GM18909 (cell line): ENCODE results near the gene TLNRD1.
A peak's percentile ranks its signal among the peaks of the same experiment; 100 is the strongest.

Experiments used
- ATAC-seq: cut with Tn5 transposase; IDR thresholded peaks from one replicate; pipeline ENCODE4 v1.9.1; 2021; ENCODE audit warnings: mild to moderate bottlenecking; ENCODE audit not compliant: unreplicated experiment, poor library complexity

The TLNRD1 gene

DNA sequence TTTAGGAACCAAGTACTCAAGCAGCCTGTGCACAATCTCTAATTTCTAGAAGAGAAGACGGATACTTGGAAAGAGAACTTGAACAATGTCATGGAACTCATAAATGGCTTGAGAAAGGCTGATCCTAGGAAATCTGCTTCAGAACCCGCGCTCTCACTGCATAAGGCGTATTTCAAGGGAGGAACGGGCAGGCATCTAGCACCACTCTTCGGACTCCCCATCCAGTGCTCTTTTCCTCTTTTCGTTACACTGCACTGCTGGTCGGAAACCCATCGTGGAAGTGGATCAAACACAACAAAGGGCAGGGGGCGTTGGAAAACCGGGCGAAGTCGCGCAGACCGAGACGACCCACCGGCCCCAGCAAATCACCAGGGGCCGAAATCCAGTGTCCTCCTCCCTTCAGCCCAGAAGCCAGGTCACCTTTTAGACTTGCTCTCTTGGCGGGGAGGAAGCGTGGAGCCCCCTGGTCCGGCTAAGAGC lies 539 bp upstream of the TLNRD1 start:
- ATAC-seq, result no peak

GRCh38 chr15:81001152-81002008 lies 657 bp downstream of the TLNRD1 start:
- ATAC-seq, result peak; percentile 41

DNA sequence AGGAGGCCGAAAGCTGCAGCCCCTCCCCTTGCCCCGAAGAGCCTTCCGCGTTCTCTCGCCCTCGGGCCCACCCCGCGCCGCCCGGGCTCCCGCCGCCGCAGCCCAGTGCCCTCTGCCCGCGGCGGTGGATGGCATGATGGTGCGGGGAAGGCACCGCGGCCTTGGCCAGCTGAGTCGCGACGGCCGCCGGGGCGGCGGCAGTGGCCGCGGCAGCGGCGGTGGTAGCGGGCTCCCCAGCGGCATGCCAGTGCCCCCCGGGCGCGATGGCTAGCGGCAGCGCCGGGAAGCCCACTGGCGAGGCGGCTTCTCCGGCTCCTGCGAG lies 1.2 kb downstream of the TLNRD1 start:
- no peak for ATAC-seq

DNA sequence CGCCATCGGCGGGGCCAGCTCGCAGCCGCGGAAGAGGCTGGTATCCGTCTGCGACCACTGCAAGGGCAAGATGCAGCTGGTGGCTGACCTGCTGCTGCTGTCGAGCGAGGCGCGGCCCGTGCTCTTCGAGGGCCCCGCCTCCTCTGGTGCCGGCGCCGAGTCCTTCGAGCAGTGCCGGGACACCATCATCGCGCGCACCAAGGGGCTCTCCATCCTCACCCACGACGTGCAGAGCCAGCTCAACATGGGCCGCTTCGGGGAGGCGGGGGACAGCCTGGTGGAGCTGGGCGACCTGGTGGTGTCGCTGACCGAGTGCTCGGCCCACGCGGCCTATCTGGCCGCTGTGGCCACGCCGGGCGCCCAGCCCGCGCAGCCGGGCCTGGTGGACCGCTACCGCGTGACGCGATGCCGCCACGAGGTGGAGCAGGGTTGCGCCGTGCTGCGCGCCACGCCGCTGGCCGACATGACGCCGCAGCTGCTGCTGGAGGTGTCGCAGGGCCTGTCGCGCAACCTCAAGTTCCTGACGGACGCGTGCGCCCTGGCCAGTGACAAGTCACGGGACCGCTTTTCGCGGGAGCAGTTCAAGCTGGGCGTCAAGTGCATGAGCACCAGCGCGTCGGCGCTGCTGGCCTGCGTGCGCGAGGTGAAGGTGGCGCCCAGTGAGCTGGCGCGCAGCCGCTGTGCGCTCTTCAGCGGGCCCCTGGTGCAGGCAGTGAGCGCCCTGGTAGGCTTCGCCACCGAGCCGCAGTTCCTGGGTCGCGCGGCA lies 1.8 kb downstream of the TLNRD1 start:
- ATAC-seq, result no peak

- no peak for ATAC-seq
Observed at GRCh38 chr15:81003097-81003350, 2.3 kb downstream of the TLNRD1 start.

DNA sequence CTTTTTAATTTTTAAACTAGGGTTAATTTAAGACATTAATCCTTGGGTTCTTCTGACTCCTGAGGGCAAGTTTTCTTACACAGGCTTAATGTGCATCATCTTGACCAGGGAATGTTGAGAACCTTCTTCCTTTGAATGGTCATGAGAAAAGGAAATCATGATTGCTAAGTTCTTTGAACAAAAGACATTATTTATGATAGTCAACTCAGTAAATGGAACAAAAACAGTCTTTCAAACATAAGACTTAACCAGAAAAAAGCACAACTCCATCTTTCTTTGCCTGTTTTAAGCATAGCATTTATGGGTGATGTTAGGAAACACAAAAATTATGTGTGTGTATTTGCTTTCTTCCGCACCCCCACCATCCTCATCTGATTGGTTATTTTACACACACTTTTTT lies 5.4 kb downstream of the TLNRD1 start:
- ATAC-seq, result no peak

DNA sequence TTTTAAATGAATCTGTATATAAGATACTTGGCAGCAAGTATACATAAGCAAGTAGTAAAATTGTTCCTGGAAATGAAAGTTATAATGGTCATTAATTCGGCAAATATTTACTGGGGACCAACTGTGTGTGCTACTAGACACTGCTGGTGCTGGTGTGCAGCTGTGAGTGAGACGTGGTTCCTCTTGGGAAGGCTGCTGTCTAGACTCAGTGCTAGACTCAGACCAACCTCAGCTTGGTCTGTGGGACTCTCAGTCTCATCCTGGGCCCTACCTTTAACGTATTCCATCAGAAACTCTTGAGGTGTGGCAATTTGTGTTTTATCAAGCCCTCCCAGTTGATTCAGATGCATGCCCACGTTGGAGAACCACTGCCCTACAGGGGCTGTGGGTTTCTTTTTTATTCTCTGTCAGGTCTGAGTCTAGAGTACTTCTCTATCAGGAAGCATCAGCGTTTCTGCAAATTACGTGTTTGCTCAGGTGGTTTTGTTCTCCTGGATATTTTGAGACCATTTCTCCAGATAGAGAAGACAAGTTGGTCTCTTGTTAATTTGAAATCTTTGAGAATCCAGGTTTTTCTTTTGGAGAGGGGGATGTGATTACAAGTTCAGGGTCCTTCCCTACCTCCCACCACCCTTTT lies 6.8 kb downstream of the TLNRD1 start:
- no peak for ATAC-seq

DNA sequence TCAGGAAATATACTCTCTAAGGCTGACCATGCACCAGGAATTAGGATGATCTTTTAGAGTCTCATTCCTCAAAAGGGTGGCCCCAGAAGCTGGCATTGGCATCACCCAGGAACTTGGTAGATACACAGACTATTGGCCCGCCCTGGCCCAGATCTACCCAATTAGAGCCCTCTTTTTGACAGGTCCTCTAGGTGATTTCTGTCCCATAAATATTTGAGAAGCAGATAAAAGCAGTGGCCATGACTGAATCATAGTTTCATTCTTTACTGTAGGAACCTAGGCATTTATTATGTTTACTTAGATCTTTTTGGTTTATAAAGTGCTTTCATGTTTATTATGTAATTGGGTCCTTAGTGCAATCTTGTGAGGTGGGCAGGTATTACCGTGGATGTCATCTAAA lies 7.6 kb downstream of the TLNRD1 start:
- no peak for ATAC-seq

DNA sequence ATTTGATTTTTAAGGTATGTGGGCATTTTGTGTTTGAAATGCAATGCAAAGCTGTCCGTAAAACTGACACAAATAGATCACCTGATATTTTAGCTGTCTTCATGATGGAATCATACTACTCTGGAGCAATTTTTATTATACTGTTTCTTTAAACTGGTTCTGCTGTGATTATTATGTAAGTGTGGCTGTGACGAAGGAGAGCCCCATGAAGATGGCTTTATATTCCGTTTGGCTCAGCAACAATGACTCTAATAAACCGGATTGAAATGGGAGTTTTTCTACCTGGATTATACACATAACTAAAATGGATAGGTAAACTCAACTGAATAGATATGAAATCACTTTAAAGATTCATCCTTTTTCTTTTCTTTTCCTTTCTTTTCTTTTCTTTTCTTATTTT lies 9.4 kb downstream of the TLNRD1 start:
- no peak for ATAC-seq

GRCh38 chr15:81011593-81011992 lies 10.9 kb downstream of the TLNRD1 start:
- ATAC-seq, result no peak

DNA sequence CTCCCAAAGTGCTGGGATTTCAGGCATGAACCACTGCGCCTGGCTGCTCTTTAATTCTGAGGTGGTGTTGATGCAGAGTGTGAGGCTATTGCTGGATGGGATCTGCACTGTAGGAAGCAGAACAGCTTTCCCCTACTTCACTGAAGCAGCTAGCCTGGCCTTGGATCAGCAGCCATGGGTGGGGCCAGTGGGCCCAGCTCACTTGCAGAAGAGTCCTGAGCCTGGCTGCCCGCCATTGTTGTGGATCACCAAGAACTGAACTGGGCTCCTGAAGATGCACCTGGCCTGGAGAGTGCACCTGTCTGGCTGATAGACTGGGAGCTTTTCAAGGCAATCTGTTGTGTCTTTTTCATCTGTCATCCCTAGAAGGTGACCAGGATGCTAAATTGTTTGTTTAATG lies 11.9 kb downstream of the TLNRD1 start:
- no peak for ATAC-seq

DNA sequence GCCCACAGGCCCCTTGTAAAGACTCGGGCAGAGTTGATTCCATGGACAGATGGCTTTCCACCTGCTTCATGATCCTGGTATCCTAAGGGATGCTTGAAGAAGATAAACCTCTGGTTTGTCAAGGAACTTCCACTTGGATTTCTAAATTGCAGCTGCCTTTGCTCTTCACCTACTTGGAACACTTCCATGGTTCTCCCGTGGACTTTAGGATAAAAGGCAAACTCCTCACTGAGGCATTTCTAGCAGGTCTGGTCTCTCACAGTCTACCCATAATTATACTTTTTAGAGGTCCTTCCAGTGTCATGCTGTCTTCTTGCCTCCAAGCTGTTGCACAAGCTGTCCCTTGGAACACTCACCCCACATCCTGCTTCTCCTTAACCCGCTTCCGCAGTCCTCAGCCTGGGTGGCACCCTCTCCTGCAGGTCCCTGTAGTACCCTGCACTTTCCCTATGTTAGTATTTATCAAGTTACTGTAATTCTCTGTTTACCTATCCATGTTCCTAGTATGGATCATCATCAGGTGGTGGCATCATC lies 12.7 kb downstream of the TLNRD1 start:
- ATAC-seq, result no peak

- ATAC-seq, result no peak
Observed at GRCh38 chr15:81014446-81015093, 13.8 kb downstream of the TLNRD1 start.

DNA sequence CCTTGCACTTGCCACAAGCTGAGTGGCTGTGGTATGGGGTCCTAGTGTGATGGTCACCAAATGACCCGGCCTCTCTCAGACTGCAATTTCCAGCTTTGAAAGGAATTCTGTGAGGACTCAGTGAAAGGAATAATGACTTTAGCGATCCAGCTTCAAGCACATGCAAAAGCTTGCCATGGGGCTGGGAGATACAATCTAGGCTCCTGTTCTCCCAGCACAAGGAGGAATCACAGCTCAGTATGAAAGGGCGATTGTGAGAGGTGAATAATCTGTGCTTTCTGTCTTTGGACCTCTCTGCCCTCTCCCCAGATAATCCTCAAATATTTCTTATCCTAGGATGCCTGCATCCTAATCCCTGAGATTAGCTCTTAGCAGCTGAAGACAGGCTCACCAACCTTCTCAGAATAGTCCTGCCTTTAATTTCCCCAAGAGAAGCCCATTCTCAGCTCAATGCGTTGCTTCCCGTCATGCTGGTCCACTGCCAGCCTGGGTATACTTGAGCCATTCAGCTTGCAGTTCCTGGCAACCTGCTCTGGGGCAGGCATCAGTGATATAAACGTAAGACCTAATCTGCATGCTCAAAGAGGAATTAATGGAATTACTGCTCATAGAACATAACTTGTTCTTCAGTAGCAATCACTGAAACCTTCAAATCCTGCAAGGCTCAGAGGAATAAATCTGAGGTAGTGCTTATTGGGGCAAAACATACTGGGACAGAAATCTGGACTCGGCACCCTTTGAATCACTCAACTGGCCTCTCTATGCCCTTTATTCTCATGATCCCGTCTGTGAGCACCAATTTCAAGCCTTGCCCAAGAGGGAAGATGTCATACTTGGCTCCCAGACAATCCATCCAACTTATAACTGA lies 15.1 kb downstream of the TLNRD1 start:
- ATAC-seq, result no peak

DNA sequence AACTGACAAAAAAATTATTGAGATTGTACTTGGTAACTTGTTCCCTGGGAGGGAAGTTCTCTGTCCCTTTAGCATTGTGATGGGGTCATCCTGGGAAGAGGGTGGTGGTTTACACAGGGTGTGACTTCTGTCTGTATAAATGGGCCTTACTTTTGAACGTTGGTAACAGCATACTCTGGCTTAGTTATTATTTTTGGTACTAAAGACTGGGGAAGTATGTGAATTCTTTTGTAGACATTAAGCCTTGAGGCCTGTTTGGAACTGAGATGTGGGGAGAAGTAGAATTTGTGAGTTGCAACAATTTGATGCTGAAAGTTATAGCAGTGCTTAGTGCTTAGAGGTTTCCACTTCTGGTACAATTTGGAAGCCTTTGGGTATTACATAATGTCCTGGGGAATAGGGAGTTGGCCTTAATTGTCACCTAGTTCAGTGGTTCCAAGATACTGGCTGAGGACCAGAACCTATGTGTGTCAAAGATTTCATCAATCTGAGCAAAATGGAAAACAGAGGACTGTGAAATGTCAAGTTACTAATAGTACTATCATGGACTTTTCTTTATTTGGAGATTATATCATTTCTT lies 15.9 kb downstream of the TLNRD1 start:
- no peak for ATAC-seq

GRCh38 chr15:81018197-81018596 lies 17.5 kb downstream of the TLNRD1 start:
- no peak for ATAC-seq

- ATAC-seq, result no peak
Observed at GRCh38 chr15:81021321-81021720, 20.6 kb downstream of the TLNRD1 start.

DNA sequence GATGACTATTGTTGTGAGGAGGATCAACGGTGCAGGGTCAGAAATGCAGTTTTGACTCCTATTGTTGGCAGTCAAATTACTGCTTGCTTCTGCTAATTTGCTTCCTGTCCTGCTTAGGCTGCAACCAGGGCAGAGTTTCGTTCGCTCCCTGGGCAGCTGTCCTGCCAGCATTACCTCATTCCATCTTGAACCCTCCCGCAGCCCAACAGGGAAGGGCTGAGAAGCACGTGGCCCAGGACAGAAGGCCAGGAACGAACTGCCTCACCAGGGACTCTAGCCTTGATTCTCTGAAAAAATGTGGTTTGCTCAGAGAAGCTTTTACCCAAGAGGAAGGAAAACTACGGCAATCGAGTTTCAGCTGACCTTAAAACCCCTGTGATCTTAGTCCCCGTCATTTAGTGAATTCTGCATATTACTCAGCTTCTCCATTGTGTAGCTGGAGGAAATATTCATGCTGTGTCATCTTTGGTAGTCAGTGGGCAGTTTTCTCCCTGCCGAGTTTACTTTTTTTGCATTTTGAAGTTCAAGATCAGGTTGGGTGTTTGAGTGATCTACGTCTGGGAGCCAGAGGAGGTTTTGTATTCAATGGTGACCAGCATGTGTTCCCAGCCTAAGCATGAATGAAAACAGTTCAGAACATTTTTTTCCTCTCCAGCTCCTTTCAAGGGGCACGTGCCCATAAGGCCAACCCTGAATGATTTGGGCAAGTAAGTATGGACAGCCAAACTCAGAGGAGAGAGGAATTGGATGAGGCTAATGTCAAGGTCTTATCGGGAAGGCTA lies 23.0 kb downstream of the TLNRD1 start:
- peak; percentile 91 for ATAC-seq
